Tibial nerve (tissue), 4 donors: ENCODE results near the gene KANK2. TPM values are rescaled to one million over a fixed set of nuclear protein-coding genes. Genes with fewer than 3 reads are reported as not detected.
A peak's percentile ranks its signal among the peaks of the same experiment; 100 is the strongest.
"Not testable (repeated sequence)": the region's sequence is repeated elsewhere in the genome, so short reads cannot be mapped to it uniquely, and the experiment has no call there.

Experiments used
- DNase-seq, 2 donors: peaks; one replicate each; pipeline ENCODE4 v3.0.0-alpha.2; 2019; ENCODE audit warnings: low spot score in 2 of 2
- H3K27ac ChIP-seq, 4 donors: fragments of 200-600 bp; sonication (generic) in 3 of 4; one replicate each; pipeline ENCODE4 v1.5.1; 2017 to 2019; ENCODE audit warnings: mild to moderate bottlenecking in 1 of 4
- H3K27me3 ChIP-seq, 2 donors: fragments of 200-600 bp; sonication (generic) in 1 of 2; one replicate each; pipeline versions ENCODE4 v1.5.1 to v1.6.0; 2017 to 2019
- H3K36me3 ChIP-seq, 3 donors: fragments of 200-600 bp; sonication (generic); one replicate each; pipeline ENCODE4 v1.5.1; 2018 to 2019
- H3K4me1 ChIP-seq, 4 donors: fragments of 200-600 bp; sonication (generic) in 3 of 4; one replicate each; pipeline ENCODE4 v1.5.1; 2017 to 2019
- H3K4me3 ChIP-seq, 4 donors: fragments of 200-600 bp; sonication (generic) in 3 of 4; one replicate each; pipeline ENCODE4 v1.5.1; 2017 to 2019; ENCODE audit warnings: mild to moderate bottlenecking in 1 of 4, moderate library complexity in 1 of 4
- H3K9me3 ChIP-seq, 4 donors: fragments of 200-600 bp; sonication (generic) in 3 of 4; one replicate each; pipeline ENCODE4 v1.5.1; 2017 to 2019
- CTCF ChIP-seq, 5 experiments: fragments of 200-600 bp in 3 of 5; fragments of 450-650 bp in 2 of 5; sonication (generic) in 3 of 5; IDR thresholded peaks; one replicate each; pipeline ENCODE4 v1.5.1; 2016 to 2019; ENCODE audit warnings: antibody characterized with exemption in 5 of 5, mild to moderate bottlenecking in 3 of 5, moderate library complexity in 2 of 5
- EP300 ChIP-seq, 2 donors: sonication (generic); formaldehyde crosslinking; IDR thresholded peaks; one replicate each; pipeline ENCODE4 v1.6.1; 2017; ENCODE audit warnings: antibody characterized with exemption in 2 of 2, mild to moderate bottlenecking in 1 of 2
- POLR2A ChIP-seq, 2 donors: fragments of 450-650 bp; IDR thresholded peaks; one replicate each; pipeline ENCODE4 v1.6.1; 2017; ENCODE audit warnings: antibody characterized with exemption in 2 of 2, mild to moderate bottlenecking in 2 of 2, moderate library complexity in 2 of 2
- WGBS, 2 donors: methylation state at CpG; one replicate each; pipeline ENCODE4 v1.1.5; 2018; 5-methylcytosine and 5-hydroxymethylcytosine counted together
- total RNA-seq, 4 donors: library from RNA; depleted of rRNA; stranded (reverse); fragments of >200 nt; gene quantifications; one replicate each; pipeline ENCODE4 v1.1.0, GENCODE V29; 2016

The KANK2 gene
- total RNA-seq, 4 donors from 2014 or later = 355 to 752 (median 582) TPM

DNA sequence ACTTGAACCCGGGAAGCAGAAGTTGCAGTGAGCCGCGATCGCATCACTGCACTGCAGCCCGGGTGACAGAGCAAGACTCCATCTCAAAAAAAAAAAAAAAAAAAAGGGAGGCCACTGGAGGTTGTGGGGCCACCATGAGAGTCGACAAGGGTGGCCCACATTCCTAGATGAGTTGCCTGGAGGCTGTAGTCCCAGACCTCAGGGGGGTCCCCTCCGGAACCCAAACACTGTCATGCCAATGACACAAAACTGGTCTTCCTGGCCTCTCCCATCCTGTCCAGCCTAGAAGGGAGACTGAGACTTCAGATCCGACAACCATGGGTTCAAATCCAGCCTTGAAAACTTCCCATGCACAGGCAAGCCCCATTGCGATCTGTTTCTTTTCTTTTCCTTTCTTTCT lies 56.4 kb downstream of the KANK2 start:
- H3K27me3 ChIP-seq = no peaks in the 10 kb centered on the region
- TF ChIP-seq CTCF (IDR thresholded peaks at IDR 0.05) (no peak), EP300 (IDR thresholded peaks at IDR 0.05) (no peak), POLR2A (IDR thresholded peaks at IDR 0.05) (no peak)
- H3K36me3 ChIP-seq = no peaks in the 10 kb centered on the region
- peaks cover 5 to 80% (median 52%) of the 10 kb centered on the region in 4 donors for H3K4me1 ChIP-seq
- no peak for DNase-seq
- H3K27ac ChIP-seq = peak overlapping the region; percentile 80 to 100 (median 98)
- no peak overlapping the region for H3K4me3 ChIP-seq
- 81 to 86% methylated on average over 9 of the region's 9 CpGs for WGBS, 2 donors
- no peaks in the 10 kb centered on the region for H3K9me3 ChIP-seq

DNA sequence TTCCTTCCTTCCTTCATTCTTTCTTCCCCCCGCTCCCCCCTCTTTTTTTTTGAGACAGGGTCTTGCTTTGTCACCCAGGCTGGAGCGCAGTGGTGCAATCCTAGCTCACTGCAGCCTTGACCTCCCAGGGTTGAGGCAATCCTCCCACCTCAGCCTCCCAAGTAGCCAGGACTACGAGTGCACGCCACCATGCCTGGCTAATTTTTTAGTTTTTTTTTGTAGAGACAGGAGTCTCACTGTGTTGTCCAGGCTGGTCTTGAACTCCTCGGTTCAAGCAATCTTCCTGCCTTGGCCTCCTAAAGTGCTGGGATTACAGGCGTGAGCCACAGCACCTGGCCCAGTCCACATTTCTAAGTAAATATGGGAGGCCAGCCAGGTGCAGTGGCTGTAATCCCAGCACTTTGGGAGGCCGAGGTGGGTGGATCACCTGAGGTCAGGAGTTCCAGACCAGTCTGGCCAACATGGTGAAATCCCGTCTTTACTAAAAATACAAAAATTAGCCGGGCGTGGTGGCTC lies 57.3 kb downstream of the KANK2 start:
- H3K4me1 ChIP-seq = peaks cover 5 to 80% (median 52%) of the 10 kb centered on the region in 4 donors

GRCh38 chr19:11138601-11139300 lies 58.6 kb downstream of the KANK2 start:
- H3K4me1 ChIP-seq = peaks cover 3 to 74% (median 48%) of the 10 kb centered on the region in 4 donors

More for the DNA sequence above, 57.3 kb downstream of the KANK2 start:
- not testable (repeated sequence) for H3K36me3 ChIP-seq, H3K9me3 ChIP-seq, DNase-seq, H3K4me3 ChIP-seq, H3K27me3 ChIP-seq
- peak overlapping the region; percentile 85 to 100 (median 98) for H3K27ac ChIP-seq
- 79 to 84% methylated on average over 10 of the region's 10 CpGs for WGBS, 2 donors

GRCh38 chr19:11137542-11138384 lies 59.6 kb downstream of the KANK2 start:
- 2 to 4% methylated on average over 28 of the region's 28 CpGs for WGBS, 2 donors
- peak in 1 of 2 donors; percentile 23 for TF ChIP-seq POLR2A (IDR thresholded peaks at IDR 0.05)
- TF ChIP-seq EP300 (IDR thresholded peaks at IDR 0.05) = peak; percentile 35 to 93
- TF ChIP-seq CTCF (IDR thresholded peaks at IDR 0.05) = peak; percentile 76 to 98 (median 92)
- peak; percentile 75 to 91 for DNase-seq
- Histone ChIP-seq H3K4me1 (peaks cover 0 to 64% (median 38%) of the 10 kb centered on the region in 4 donors), H3K36me3 (peaks cover 0 to 19% (median 0%) of the 10 kb centered on the region in 3 donors), H3K27ac (peak overlapping the region; percentile 85 to 100 (median 98)), H3K9me3 (no peaks in the 10 kb centered on the region), H3K4me3 (peak overlapping the region; percentile 2 to 43 (median 25)), H3K27me3 (no peaks in the 10 kb centered on the region)

More at GRCh38 chr19:11138601-11139300, 58.6 kb downstream of the KANK2 start:
- TF ChIP-seq EP300 (IDR thresholded peaks at IDR 0.05) = peak in 1 of 2 donors; percentile 62
- TF ChIP-seq CTCF (IDR thresholded peaks at IDR 0.05) = peak in 1 of 5 experiments; percentile 37
- peak in 1 of 2 donors; percentile 31 for TF ChIP-seq POLR2A (IDR thresholded peaks at IDR 0.05)
- WGBS, 2 donors = 5 to 13% methylated on average over 9 to 10 of the region's 13 CpGs
- no peaks in the 10 kb centered on the region for H3K27me3 ChIP-seq
- H3K9me3 ChIP-seq = no peaks in the 10 kb centered on the region
- DNase-seq = peak; percentile 50 to 60
- peak overlapping the region in 3 of 4 donors; percentile 2 to 43 (median 12) for H3K4me3 ChIP-seq
- H3K36me3 ChIP-seq = peaks cover 0 to 11% (median 0%) of the 10 kb centered on the region in 3 donors
- peak overlapping the region; percentile 85 to 100 (median 98) for H3K27ac ChIP-seq

GRCh38 chr19:11136400-11137101 lies 60.8 kb downstream of the KANK2 start:
- DNase-seq = no peak
- Histone ChIP-seq H3K4me1 (peaks cover 0 to 52% (median 27%) of the 10 kb centered on the region in 4 donors), H3K4me3 (no peak overlapping the region), H3K27me3 (no peaks in the 10 kb centered on the region), H3K27ac (peak overlapping the region; percentile 85 to 100 (median 98)), H3K36me3 (peaks cover 0 to 31% (median 0%) of the 10 kb centered on the region in 3 donors), H3K9me3 (no peaks in the 10 kb centered on the region)
- TF ChIP-seq POLR2A (IDR thresholded peaks at IDR 0.05) (no peak), EP300 (IDR thresholded peaks at IDR 0.05) (no peak), CTCF (IDR thresholded peaks at IDR 0.05) (no peak)
- 73 to 74% methylated on average over 14 of the region's 14 CpGs for WGBS, 2 donors
